SK-N-MC (cell line): ENCODE data around the gene IMP3.
"Not testable (repeated sequence)": the region's sequence is repeated elsewhere in the genome, so short reads cannot be mapped to it uniquely, and the experiment has no call there.

Experiments
- DNase-seq: peaks from one replicate; pipeline ENCODE4 v3.0.0-alpha.2; 2011; ENCODE audit warnings: low read depth, low spot score
- H3K27ac ChIP-seq: fragments of 200-600 bp; sonication (generic); 2 replicates; pipeline ENCODE4 v1.5.1; 2016; ENCODE audit warnings: mixed run types
- H3K36me3 ChIP-seq: fragments of 200-600 bp; sonication (generic); 2 replicates; pipeline ENCODE4 v1.6.1; 2017; ENCODE audit warnings: antibody characterized with exemption, low read length, mixed read lengths; ENCODE audit not compliant: insufficient read depth
- H3K4me3 ChIP-seq: fragments of 200-600 bp; sonication (generic); 2 replicates; pipeline ENCODE4 v1.5.1; 2016
- H3K9ac ChIP-seq: fragments of 200-600 bp; sonication (generic); 2 replicates; pipeline ENCODE4 v1.8.0; 2017; ENCODE audit warnings: mixed run types, mixed read lengths; ENCODE audit not compliant: insufficient read length
- H3K9me3 ChIP-seq: fragments of 200-600 bp; sonication (generic); 2 replicates; pipeline ENCODE4 v1.6.1; 2017; ENCODE audit warnings: low read depth, mild to moderate bottlenecking, antibody characterized with exemption, low read length, moderate library complexity, mixed read lengths
- EZH2 ChIP-seq: fragments of 200-600 bp; sonication (generic); IDR thresholded peaks from one replicate; pipeline ENCODE4 v1.6.1; 2017; ENCODE audit warnings: antibody characterized with exemption
- FOXP2 ChIP-seq: optimal IDR thresholded peaks from 2 replicates; pipeline ENCODE3; 2011; ENCODE audit warnings: mild to moderate bottlenecking, moderate library complexity; ENCODE audit not compliant: insufficient read depth; ENCODE audit errors: extremely low read length, control extremely low read depth
- POLR2AphosphoS5 ChIP-seq: IDR thresholded peaks from 2 replicates; pipeline ENCODE4 v1.6.1; 2012; ENCODE audit warnings: mild to moderate bottlenecking, low read depth, low read length, borderline replicate concordance

The IMP3 gene

DNA sequence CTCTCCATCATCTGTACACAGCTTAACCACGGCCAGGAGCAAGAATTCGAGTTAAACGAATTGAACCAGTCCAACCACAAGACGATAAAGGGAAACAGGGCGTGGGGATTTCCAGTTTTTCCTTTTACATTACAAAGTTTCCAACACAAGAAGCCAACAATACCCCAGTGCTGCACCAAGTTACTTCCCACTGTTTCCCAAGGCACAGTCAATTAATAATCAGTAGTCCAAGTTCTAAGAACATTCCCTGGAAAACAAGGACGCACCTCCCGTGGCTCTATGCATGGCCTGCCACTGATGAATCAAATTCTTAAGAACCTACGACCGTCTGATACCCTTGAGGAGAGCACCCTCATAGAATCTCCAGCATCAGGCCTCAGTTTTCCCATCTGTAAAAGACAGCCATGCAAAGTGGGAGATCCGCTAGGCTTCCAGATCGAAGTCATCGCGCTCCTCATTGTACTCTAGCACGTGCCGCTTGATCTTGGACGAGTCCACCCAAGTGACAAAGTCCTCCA is 774 bp downstream of the IMP3 start:
- Histone ChIP-seq H3K27ac (peak overlapping the region; percentile 44; the same call in 1 of the 2 replicates), H3K9ac (peak overlapping the region; percentile 89), H3K9me3 (no peaks in the 10 kb centered on the region), H3K36me3 (peaks cover 4% of the 10 kb centered on the region; the same call in 1 of the 2 replicates), H3K4me3 (peak overlapping the region; percentile 91)
- no peak for DNase-seq
- no peak for TF ChIP-seq EZH2
- no peak for TF ChIP-seq FOXP2
- no peak for TF ChIP-seq POLR2AphosphoS5

DNA sequence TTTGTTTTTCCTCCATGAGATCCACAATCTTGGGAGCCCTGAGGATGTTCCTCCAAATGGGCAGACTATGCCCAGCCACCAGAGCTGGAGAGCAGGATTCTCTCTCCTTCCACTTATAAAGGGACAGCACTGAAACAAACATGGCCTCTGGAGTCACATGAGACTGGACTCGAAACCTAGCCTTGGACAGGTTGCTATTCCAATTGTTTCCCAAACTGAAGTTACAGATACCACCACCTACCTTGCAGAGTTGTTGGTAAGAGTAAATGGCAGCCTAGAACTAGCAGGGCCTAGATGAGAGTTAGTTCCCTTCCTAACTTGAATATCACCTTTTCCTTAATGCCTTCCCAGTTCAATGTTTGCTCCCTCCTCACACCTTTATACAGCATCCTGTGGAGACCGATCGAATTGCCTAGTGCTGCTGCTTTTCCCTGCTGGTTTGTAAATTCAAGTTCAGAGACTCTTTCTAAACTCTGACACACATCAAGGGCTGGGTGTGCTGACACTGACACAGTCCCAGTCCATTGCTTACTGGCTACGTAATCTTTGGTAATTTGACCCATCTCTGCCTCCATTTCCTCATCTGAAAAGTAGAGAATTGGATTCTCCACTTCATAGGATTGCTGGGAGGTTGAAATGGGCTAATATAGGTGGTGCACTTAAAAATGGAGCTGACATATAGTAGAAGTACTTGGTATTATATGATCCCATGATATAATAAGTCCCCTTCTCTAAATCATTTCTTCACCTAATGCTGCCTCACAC is 2.6 kb downstream of the IMP3 start:
- no peak overlapping the region for H3K4me3 ChIP-seq
- H3K9ac ChIP-seq: no peak overlapping the region
- H3K27ac ChIP-seq: no peak overlapping the region

DNA sequence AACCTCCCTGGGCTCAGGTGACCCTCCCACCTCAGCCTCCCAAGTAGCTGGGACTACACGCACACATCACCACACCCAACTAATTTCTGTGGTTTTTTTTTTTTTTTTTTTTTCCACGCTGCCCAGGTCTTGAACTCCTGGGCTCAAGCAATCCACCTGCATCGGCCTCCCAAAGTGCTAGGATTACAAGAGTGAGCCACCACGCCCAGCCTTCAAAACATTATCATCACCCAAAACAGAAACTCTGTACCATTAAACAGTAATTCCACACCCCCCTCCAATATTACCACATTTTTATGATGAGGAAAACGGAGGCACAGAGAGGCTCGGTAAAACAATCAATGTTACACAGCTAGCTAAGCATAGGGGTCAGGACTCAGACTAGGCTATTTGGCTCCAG is 4.0 kb downstream of the IMP3 start:
- Histone ChIP-seq H3K4me3 (no peak overlapping the region), H3K27ac (no peak overlapping the region), H3K36me3 (peaks cover 4% of the 10 kb centered on the region; the same call in 1 of the 2 replicates), H3K9ac (no peak overlapping the region), H3K9me3 (no peaks in the 10 kb centered on the region)
- DNase-seq: no peak
- TF ChIP-seq EZH2 (no peak), FOXP2 (no peak), POLR2AphosphoS5 (no peak)

More for the DNA sequence above, 2.6 kb downstream of the IMP3 start:
- Histone ChIP-seq H3K36me3 (peaks cover 4% of the 10 kb centered on the region; the same call in 1 of the 2 replicates), H3K9me3 (no peaks in the 10 kb centered on the region)
- TF ChIP-seq FOXP2 (no peak), POLR2AphosphoS5 (no peak), EZH2 (no peak)
- no peak for DNase-seq

DNA sequence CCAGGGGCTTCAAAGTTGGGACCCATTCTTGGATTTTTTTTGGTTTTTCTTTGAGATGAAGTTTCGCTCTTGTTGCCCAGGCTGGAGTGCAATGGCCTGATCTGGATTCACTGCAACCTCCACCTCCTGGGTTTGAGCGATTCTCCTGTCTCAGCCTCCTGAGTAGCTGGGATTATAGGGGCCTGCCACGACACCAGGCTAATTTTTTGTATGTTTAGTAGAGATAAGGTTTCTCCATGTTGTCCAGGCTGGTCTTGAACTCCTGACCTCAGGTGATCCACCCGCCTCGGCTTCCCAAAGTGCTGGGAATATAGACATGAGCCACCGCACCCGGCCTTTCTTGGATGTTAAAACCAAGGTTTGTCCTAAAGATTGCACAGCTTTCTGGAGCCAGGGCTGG is 6.1 kb downstream of the IMP3 start:
- not testable (repeated sequence) for H3K36me3 ChIP-seq, H3K9ac ChIP-seq, DNase-seq, H3K27ac ChIP-seq, H3K9me3 ChIP-seq, H3K4me3 ChIP-seq

DNA sequence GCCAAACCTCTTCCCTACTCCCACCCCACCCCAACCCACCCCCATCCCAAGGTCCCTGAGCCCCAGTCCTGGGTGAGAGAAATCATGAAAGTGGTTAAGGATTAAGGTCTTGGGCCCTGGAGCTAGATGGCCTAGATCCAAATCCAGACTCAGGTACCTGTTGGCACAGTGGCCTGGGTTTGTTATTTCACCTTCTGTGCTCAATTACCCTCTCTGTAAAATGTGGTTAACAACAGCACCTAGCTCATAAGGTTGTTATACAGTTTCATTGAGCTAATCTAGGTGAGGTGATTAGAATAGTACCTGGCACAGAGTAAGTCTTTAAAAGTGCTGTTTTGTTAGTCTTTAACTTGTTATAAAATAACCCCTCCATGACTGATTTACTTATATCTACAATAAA is 8.1 kb downstream of the IMP3 start:
- H3K4me3 ChIP-seq: no peak overlapping the region
- DNase-seq: no peak

DNA sequence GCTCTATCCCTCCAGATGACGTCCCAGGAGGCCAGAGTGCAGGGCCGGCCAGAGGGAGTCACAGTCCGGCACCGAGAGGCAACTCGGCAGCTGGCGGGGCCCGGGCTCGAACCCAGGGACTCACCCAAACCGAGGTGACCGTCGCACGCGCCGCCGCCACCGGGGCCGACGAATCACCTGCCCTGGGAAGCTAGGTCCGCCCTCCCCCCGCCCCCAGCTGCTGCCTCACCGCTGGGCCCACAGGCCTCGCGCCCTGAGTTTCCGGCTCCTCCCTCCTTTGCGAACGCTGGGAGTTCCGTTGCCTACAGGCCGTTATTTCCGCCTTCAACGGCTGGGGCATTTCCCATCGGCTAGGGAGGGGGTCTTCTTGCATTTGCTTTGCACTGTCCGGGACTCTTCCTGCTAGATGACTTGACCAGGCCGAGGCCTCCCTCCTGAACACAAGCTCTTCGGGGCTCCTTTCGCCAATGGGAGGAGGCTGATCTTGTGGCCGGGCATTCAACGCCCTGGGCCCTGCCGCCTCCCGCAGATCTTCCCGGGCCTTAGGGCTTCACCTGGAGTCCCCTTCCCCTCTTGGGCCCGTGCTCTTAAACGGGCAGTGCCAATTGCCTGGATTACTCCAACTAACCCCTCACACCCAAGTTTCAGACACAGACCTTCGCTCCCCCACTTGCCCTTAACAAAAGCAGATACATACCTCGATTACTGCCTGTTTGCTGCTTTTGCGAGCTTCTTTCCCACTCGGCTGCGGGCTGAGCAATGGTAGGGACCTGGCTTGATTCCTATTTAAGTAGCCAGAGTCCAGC is 14.3 kb downstream of the IMP3 start, which contains the start of gene SNUPN:
SNUPN (minus strand) TSS at position 184 of the 806 bp plus-strand sequence. CDS start 4,674 bp downstream, outside the sequence.
- H3K4me3 ChIP-seq: peak within 1 kb of the TSS; percentile 94
- peak; percentile 58 for DNase-seq
- peak within 1 kb of the TSS; percentile 94 for H3K9ac ChIP-seq
- H3K9me3 ChIP-seq: no peaks in the 10 kb centered on the region
- peak within 1 kb of the TSS; percentile 92 for H3K27ac ChIP-seq
- no peaks in the 10 kb centered on the region for H3K36me3 ChIP-seq
- TF ChIP-seq FOXP2 (no peak), POLR2AphosphoS5 (peak; percentile 94)

More for the DNA sequence above, 8.1 kb downstream of the IMP3 start:
- no peak overlapping the region for H3K9ac ChIP-seq
- no peaks in the 10 kb centered on the region for H3K36me3 ChIP-seq
- H3K9me3 ChIP-seq: no peaks in the 10 kb centered on the region
- TF ChIP-seq EZH2 (no peak), FOXP2 (no peak), POLR2AphosphoS5 (no peak)
- H3K27ac ChIP-seq: no peak overlapping the region

DNA sequence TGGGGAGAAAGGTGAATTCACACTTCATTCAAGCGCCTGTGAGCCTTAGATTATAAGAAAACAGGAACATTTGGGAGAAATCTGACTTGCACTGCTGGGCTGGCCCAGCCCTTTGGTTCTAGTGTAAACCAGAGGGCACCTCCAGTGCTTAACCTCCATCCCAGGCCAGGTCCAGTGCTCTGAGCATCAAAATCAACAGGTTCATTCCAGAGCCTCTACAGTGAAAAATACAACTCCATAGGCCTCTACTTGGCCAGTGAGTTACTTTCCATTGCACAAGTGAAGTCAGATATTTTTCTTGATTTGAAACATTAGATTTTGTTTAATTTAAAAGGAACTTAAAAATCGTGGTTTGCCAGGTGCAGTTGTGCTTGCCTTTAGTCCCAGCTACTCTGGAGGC is 17.5 kb downstream of the IMP3 start:
- H3K36me3 ChIP-seq: peaks cover 22% of the 10 kb centered on the region
- DNase-seq: no peak
- H3K4me3 ChIP-seq: no peak overlapping the region
- H3K9me3 ChIP-seq: no peaks in the 10 kb centered on the region
- no peak overlapping the region for H3K9ac ChIP-seq
- peak overlapping the region; percentile 74 for H3K27ac ChIP-seq
- TF ChIP-seq FOXP2 (no peak), POLR2AphosphoS5 (no peak), EZH2 (no peak)

DNA sequence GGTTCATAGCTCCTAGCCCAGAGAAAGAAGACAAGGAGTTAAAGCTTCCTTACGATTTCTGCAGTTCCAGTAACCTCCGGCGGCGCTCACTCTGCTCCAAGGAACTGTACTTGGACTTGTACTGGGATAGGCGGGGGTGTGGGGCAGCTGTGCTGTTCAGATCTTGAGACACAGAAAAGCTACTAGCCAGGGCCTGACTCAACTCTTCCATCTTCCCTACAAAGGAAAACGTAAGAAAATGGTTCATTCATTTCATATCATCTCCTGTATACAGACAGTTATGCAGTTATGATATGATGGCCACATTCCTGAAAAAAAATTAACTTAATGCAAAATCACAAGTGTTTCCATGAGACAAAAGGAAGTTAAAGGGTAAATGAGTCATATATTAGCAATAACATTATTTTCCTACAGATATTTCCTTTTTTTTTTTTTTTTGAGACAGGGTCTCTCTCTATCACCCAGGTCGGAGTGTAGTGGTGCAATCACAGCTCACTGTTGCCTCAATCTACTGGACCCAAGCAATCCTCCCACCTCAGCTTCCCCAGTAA is 19.1 kb downstream of the IMP3 start:
- no peaks in the 10 kb centered on the region for H3K9me3 ChIP-seq
- DNase-seq: no peak
- peak overlapping the region; percentile 97 for H3K27ac ChIP-seq
- peaks cover 38% of the 10 kb centered on the region for H3K36me3 ChIP-seq
- peak overlapping the region; percentile 41 for H3K9ac ChIP-seq
- TF ChIP-seq FOXP2 (no peak), POLR2AphosphoS5 (no peak), EZH2 (no peak)
- peak overlapping the region; percentile 67 for H3K4me3 ChIP-seq
